Measurements from ENCODE around the gene TSHZ2.

Gene TSHZ2

DNA sequence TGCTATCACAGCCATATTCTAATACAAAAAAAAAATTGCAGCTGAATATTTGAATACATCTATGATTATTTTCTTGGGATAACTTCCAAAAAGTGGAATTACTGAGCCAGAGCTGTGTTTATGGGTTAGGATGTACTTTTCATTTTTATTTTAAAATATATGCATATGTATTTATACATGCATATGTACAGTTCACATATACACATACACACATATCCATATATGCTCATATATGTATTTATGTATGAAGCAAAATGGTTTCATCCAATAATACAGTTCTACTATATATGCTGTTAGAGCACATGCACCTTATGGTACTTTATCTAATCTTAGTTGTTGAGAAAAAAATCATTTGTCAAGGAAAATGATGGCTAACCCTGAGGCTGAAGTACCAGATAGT is 54.9 kb downstream of the TSHZ2 start:
- no peak for DNase-seq (ENCODE audit: low read depth)

DNA sequence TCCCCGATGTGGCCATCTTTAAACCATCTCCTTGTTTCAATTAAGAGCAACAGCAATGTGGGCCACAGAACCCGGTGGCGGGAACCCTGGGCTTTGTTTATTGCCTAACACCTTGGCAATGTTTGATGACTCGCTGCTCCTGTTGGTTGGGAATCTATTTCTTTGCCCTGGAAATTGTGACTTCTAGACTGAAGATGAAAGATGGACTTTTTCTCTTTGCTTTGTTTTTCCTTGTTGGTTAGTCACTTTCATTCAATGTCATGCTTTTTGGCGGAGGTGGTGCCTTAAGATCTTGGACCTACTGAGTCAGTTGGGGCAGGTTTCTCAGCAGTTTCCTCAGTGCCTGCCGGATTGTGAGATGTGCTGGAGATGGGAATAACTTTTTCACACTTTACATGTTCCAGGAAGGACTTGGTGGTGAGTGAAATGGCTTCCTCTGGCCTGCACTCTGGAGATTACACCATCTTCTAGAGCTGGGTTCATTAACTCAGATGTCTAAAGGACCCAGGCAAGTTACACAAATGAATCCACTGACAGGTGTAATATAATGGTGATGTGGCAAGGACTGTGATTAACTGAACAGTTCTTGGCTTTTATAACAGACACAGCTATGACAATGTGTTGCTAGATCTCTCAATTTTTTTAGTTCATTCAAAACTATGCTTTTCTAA is 56.3 kb downstream of the TSHZ2 start:
- DNase-seq (ENCODE audit: low read depth) = no peak

DNA sequence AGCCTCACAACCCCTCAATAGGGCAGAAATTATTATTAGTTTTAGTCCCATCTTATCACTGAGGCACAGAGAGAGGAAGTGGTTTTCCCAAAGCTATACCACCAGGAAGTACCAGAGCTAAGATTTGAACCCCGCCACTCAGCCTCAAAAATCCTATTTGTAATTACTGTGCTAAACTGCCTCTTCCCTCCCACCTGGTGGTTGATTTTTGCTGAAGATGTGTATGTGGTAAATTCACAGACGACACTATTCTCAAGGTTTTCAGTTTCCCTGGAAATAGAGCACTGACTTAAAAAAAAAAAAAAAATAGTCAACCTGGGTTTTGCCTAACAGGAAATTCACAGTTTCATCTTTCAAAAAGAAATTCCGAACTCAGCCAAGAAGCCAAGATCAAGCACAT is 57.9 kb downstream of the TSHZ2 start:
- no peak for DNase-seq (ENCODE audit: low read depth)

GRCh38 chr20:53032046-53032445 is 59.9 kb downstream of the TSHZ2 start:
- no peak for DNase-seq (ENCODE audit: low read depth)

GRCh38 chr20:53032478-53032932 is 60.3 kb downstream of the TSHZ2 start:
- DNase-seq (ENCODE audit: low read depth) = peak; percentile 71

DNA sequence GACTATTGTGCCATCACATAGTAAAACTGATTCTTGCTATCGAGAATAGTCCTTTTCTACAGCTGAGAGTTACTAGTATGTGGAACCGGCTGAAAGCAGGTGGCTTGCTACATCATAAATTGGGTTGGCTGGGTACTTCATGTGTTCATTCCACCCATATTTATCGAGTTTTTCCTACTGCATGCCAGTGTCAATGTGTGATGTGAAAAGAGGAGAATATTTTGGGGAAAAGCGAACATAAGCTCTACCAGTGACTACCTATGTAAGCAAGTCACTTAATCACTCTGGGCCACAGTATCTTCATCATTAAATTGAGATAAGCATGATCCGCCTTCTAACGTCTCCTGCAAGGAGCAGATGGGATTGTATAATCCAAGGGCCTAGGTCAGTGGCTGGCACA is 61.0 kb downstream of the TSHZ2 start:
- DNase-seq (ENCODE audit: low read depth) = no peak

DNA sequence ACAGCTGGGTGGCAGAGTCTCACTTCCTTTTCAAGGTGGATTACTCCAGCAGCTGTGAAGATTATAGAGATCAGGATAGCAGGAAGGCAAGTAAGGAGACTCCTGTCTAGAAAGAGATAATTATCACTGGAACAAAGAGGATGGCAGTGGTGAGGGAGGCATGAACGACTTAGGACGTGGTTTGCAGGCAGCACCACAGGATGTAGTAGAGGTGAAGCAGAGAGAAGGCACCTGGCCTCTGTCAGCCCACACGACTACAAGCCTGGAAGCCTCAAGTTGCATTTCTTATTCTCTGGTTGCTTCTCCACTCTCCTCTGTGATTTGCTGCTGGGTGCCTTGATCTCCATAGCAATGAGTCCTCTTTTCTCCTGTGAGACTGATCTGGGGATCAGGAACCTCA is 62.7 kb downstream of the TSHZ2 start:
- no peak for DNase-seq (ENCODE audit: low read depth)

DNA sequence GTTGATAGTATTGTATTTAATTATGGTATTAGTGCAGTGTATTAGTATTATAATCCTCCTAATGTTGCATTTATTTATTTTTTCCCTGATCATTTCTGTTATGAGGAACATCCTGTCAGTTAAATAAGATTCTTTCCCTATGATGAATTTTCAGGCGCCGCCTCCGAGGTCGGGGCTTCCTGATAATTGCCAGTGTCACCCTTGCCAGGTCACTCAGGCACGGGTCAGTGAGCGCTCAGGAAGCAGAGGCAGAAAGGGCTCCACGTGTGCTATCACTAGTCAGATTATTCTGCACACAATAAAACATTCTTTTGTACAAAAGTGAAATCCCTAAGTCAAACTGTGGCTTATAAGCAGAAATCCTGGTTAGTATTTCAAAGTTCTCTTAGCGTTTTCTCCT is 64.8 kb downstream of the TSHZ2 start:
- no peak for DNase-seq (ENCODE audit: low read depth)

DNA sequence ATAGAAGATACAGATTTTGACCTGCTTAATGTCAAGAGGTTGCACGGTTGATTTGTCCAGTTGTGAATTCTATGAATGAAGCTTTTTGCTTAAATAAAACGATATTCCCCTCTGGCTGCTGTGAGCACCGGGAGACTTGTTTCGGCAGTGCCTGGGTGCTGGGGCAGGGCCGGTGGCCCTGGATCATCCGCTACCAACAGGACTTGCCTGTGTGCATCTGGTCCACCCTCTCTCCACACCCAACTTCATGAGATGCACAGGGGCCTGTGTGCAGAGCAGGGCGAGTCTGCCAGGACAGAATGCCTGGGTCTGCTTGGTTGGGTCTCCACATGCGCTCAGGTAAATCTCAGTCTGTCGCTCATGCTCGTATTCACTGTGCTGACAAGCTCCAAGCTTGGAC is 65.5 kb downstream of the TSHZ2 start:
- DNase-seq (ENCODE audit: low read depth) = no peak

- no peak for DNase-seq (ENCODE audit: low read depth)
Observed at GRCh38 chr20:53038299-53038698, 66.1 kb downstream of the TSHZ2 start.

DNA sequence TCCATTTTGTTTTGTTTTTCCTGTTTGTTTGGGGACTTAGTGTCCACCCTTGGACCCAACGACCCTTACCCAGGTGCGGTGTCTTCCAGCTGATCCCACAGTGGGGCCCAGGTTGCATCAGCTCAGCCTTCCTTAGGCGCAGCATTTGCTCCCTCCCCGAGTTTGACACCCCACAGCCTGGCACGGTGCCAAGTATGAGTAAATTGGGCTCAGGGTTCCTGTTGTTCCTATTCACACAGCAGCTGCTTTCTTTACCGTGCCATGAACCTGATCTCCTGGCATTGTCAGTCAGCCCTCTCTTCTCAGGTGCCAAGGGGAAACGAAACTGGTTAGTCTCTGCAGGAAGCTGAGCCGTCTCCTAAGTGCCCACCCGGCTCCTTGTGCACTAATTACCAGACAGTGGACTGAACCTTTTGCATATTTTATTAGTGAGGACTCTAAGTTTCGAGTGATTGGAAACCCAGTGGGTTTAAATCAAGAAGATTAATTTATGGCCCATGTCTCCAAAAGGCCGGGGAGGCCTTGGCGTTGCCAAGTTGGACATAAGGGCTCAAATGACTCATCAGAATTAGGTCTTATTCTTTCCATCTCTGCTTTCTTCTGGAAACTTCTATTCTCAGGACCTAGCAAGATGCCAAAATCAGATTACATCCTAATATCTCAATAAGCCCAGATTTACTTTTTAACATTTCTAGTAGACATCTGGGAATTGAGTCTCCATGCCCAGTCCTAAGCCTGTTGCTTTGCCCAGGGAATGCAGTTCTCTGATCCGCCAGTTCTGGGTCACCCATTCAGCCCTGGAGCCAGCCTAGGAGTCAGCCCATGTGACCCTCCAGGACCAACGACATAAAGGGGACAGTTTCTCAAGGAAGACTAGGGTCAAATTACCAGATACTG is 68.8 kb downstream of the TSHZ2 start:
- no peak for DNase-seq (ENCODE audit: low read depth)

DNA sequence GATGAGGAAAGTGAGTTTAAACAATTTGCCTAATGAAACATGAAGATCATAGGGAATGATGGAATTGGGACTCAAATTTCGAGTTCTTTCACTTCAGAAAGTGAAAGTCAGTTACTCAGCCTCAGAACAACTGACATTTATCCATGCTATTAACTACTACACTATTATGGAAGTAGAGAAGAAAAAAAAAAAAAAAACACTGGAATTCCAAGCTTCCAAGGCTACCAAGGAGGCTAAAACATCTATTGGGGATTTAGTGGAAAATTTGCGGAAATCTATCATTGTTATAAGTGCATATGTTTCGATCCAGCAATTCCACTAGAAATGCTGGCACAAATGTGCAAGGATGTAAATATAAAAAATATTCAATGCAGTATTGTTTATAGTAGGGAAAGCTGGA is 70.4 kb downstream of the TSHZ2 start:
- no peak for DNase-seq (ENCODE audit: low read depth)

GRCh38 chr20:53044296-53044695 is 72.1 kb downstream of the TSHZ2 start:
- DNase-seq (ENCODE audit: low read depth) = no peak

DNA sequence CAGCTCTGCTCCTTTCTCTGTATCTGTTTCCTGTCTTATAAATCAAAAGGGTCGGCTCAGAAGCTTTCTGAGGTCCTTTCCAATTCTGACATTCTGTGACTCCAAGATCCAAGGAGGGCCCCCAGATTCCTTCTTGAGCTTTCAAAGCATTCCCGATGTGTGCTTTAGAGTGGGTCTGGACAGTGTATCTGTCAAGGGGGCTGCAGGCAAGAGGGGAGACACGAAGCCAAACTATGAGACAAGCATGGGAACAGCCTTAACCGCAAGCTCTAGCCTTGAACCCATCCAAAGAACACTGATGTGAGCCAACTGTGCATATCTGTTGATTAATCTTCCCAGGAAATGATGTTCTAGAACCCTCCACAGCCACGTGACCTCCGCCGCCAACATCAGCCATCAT is 73.8 kb downstream of the TSHZ2 start:
- DNase-seq (ENCODE audit: low read depth) = no peak

GRCh38 chr20:53047203-53047602 is 75.0 kb downstream of the TSHZ2 start:
- DNase-seq (ENCODE audit: low read depth) = no peak

DNA sequence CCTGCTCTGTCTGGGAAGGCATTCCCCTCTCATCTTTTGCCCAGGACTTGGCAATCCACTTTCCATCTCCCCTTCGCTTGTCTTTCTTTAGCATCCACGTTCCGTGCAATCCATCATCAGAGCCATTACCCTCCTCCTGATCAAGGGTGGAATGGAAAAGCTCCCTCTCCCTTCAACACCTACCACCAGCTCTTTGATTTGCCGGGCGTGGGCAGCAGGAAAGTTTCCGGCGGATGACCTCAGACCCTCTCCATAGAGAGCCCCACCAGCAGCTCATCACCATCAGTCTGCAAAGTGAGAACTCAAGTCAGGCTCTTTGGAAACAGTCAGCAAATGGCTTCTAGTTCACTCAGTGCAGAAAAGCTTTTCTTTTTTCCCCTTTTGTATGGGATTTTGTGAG is 76.2 kb downstream of the TSHZ2 start:
- DNase-seq (ENCODE audit: low read depth) = no peak

GRCh38 chr20:53050338-53050737 is 78.2 kb downstream of the TSHZ2 start:
- DNase-seq (ENCODE audit: low read depth) = no peak

DNA sequence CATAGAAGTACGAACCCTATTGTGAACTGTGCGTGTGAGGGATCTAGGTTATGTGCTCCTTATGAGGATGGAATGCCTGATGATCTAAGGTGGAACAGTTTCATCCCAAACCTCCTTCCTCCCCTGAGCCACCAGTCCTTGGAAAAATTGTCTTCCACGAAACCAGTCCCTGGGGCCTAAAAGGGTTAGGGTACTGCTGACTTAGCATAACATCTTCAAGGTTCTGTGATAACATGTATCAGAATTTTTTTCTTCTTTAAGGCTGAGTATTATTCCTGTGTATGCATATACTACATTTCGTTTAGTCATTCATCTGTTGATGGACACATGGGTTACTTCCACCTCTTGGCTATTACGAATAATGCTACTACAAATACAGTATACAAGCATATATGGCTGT is 80.2 kb downstream of the TSHZ2 start:
- no peak for DNase-seq (ENCODE audit: low read depth)

DNA sequence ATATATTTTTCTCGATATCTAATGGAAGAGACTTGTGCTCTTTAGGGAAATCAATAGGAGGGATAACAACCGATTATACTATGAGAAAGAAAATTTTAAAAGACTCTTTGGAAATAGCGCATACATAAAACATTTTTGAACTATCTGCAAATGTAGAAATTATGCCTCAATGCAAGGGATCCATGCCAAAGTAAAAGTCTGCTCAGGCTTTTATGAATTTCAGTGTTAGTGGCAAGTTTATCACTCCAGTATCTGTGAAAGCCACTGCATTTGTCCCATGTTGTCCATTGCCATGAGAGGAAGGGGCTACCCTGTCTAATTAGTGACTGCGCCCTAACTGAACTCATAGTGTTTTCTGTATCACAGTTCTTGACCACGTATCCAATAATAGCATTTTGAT is 81.4 kb downstream of the TSHZ2 start:
- DNase-seq (ENCODE audit: low read depth) = no peak

- DNase-seq (ENCODE audit: low read depth) = no peak
Observed at GRCh38 chr20:53055367-53056067, 83.4 kb downstream of the TSHZ2 start.

DNA sequence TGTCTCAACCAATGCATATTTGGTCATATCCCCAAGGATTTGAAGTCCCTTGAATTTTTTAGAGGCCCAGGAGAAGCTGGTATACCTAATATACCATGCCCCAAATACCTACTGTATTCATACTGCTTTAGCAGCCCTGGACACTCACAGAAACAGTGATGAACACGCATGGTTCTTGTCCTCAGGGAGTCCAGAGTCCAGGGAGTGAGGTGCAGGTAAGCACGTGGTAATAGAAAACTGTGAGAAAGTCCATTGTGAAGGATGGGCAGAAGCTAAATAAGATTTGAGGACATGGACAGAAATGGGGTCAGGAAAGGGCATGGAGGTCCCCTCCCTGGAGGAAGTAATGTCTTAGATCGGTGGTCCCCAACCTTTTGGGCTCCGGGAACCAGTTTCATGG is 85.4 kb downstream of the TSHZ2 start:
- no peak for DNase-seq (ENCODE audit: low read depth)

DNA sequence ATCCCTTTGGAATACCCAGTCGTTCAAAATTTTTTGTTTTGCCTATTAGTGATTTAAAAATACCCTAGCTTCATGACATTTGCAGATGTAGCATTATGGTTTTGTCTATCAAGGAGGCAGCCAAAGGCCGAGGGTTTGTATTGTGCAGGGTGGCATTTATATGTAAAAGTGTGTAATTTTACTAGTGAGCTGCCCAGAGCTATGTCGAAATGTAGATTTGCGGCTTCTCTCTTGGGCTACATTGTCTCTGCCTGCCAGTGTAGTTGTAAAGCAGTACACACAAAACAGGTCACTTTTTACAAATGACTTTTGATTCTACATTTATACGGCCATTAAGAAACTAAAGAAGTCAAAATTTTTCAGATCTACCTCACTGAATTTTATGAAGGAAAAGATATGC is 87.7 kb downstream of the TSHZ2 start:
- no peak for DNase-seq (ENCODE audit: low read depth)

All from iris pigment epithelial cell (primary cell).